Measurements from ENCODE around the gene DUSP22.

DUSP22 gene

GRCh38 chr6:353642-354614, 61.6 kb downstream of the DUSP22 start:
- no peak for DNase-seq

GRCh38 chr6:354631-355280, 62.5 kb downstream of the DUSP22 start:
- DNase-seq, result no peak

- DNase-seq, result no peak
These were observed 63.3 kb downstream of the DUSP22 start for GRCh38 chr6:355373-356208.

DNA sequence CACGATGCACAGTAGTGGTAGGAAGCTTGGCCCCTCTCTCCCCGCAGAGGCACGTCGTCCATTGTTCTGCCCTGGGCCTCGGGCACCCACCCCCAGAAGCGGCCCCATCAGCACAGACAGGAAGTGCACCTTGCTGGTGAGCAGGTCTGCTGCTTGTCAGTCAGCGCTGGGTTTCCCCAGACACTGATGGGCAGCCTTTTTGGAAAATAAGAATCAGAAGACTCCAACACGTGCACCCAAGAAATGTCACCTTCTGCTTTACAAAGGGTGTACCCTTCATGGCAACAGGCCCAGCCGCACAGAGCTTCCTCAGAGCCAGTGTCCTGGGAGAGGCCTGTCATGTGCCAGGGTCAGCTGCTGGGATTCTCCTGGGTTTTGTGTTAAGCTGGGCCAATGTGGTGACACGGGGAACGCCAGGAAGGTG, 64.6 kb downstream of the DUSP22 start:
- no peak for DNase-seq

GRCh38 chr6:357261-357790, 65.0 kb downstream of the DUSP22 start:
- no peak for DNase-seq

DNA sequence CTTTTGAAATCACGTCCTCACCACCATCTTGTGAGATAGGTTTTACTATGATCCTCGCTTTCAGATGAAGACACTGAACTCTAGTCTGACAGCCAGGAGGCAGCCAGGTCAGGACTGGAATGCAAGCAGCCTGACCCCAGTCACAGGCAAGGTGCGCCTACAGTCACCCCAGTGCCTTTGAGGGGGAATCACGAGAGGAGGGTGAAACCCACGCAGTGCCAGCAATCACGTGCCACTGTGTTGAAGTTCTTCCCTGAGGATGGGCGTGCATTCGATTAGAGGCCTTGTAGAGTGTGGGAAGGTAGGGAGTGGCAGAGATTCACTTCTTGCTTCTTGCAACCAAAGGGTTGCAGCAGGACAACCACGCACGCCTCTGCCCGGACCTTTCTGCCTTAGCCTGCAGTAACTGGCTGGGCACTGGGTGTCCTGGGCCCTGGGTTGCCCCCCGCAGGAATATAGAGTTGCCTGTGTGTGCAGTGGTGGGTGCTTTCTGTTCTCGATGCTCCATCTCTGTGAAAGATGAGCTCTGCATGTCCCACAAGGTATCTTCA, 65.6 kb downstream of the DUSP22 start:
- no peak for DNase-seq

DNA sequence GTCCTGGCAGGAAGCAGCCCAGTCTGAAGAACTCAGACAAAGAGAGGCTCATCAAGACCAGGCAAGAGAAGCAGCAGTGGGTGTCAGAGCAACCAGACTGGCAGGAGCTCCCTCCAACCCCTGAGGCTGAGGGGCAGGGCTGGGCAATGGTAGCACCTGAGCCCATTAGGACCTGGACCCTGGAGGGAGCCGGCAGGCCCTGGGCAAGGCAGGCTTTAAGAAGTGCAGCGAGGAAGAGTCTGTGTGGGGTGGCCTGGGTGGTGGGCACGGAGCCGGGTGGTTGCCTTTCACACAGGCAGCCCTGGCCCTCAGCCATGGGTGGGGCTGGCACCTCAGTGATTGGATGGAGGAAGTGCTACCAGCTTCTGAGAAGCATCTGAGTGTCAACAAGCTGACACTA, 66.1 kb downstream of the DUSP22 start:
- DNase-seq, result no peak

- DNase-seq, result no peak
These were observed 66.6 kb downstream of the DUSP22 start for GRCh38 chr6:358847-359246.

GRCh38 chr6:359261-360035, 67.2 kb downstream of the DUSP22 start:
- DNase-seq, result no peak

DNA sequence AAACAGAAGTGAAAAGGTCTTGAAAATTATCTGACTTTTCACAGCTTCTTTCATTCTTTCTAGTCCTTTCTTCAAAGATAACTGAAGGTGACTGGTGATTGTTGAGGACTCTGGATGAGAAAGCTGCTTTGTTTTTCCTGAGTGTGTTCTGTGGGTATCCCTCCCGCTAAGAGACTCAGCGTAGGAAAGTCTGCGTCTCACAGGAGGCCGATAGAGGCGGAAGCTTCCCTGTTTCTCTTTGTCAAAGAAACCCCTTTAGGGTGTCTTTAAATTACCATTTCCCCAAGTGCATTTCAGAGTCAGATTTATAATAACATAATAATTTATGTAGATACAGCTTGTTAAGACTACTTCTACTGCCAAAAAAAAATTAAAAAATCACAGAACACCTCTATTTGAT, 68.1 kb downstream of the DUSP22 start:
- DNase-seq, result no peak

DNA sequence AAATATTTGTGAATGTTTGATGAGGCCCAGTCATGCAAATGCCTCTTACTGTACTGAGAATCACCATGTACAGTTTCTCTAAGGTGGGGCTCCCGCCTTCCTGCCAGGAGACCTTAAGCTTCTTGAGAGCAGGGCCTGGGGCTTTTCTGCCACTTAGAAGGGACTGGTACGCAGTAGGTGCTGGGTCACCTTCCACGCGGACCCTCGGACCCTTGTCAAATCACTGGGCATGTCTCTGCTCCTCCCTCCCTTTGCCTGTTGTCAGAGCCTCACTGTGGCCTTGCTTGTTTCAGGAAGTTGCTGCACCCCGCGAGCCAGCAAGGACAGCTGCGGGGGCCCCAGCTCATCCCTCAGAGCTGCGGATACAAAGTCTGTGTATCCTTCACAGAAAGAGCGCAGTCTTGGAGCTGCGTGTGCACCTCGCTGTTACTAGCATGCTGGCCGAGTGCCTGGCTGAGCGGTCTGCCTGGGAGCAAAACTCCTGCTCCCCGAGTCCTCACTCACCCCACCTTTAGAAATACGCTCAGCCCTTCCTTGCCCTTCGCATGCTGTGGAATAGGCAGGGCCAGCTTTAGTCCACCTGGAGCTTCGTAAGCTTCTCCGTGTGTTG, 68.6 kb downstream of the DUSP22 start:
- DNase-seq, result no peak

GRCh38 chr6:361411-362132, 69.3 kb downstream of the DUSP22 start:
- DNase-seq, result no peak

DNA sequence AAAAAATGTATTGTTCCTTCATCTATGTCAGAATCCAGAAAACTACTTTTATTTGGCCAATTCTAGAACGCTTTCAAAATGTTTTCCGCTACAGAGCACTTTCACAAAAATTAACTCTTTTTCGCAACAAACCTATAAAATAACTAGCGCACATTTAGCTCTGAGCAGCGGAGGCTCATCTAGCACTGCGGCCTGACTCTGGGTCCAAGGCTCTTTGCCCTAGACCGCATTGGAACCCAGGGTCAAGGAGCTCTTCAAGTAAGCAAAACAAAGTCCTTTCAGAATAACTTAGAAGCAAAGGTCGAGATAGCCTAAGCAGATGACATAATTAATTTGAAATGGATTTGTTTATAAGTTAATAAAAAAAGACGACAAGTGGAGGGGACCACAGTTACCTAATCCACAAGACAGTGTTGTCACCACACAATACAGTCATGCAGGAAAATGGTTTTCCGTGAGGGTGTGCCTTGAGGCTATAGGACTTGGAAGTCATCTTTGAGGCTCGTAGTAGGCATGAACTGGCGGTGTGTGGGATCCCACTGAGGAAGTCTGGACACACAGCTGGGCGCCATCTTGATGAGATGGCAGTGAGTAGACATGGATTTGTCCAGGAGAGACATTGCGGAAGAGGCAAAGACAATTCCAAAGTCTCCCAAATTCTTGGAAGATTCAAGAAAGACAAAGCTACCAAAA, 70.1 kb downstream of the DUSP22 start:
- DNase-seq, result no peak

GRCh38 chr6:362924-363249, 70.6 kb downstream of the DUSP22 start:
- no peak for DNase-seq

DNA sequence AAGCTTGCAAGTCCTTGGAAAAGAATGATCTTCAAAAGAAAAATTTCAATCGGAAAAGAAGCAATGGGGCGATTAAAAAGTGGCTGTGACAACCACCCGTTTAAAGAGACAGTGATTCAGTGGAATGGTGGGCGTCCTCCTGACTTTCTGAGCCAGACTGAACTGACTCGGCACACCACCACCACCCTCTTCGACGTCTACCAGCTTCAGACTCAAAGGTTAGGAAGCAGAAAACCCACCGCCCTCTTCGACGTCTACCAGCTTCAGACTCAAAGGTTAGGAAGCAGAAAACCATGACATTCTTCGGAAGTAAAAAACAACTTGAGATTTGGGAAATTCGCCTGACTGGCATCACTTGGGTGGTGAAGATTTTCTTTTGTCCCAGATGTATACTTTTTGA, 71.0 kb downstream of the DUSP22 start:
- no peak for DNase-seq

- no peak for DNase-seq
These were observed 71.6 kb downstream of the DUSP22 start for GRCh38 chr6:363909-364308.

DNA sequence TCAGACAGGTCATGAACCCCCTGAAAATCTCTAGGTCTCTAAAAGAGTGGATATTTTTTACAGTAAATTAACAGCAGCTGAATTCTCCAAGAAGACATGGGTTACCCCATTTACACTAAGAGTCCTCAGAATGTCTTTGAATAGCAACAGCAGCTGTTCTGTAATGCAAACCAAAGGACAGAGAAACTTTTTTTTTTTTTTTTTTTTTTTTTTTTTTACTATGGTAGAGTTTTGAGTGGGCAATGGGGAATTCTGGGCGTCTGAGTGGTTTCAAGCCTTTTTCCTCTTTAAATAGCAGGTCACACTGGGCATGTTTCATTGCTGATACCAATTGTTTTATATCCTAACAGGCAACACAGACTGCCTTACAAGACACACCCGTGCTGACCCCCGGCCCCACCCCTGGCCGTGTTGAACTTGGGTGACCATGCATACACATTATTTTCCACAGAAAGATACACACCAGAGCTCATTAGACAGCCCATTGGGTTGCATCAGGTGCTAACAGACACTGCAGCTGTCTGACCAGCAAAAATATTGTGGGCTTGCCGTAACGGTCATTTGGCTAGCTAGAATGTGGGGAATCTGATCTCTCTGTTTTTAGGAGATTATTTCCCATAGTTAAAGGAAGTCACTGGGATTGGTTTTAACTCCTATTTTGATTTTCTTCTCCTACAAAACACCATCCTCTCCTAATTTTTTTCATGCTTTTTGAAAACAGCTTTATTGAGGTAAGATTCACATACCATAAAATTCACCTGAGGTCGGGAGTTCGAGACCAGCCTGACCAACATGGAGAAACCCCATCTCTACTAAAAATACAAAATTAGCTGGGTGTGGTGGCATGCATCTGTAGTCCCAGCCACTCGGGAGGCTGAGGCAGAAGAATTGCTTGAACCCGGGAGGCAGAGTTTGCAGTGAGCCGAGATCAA, 72.6 kb downstream of the DUSP22 start:
- DNase-seq, result no peak

GRCh38 chr6:365835-366234, 73.5 kb downstream of the DUSP22 start:
- DNase-seq, result no peak

Measured in activated CD4-positive, CD25-positive, alpha-beta regulatory T cell (primary cell).